Breast epithelium (tissue), 4 donors: ENCODE results near the gene XRRA1. TPM values are rescaled to one million over a fixed set of nuclear protein-coding genes. Genes with fewer than 3 reads are reported as not detected.

Experiments
- DNase-seq, 2 donors: peaks; one replicate each; pipeline ENCODE4 v3.0.0-alpha.2; 2019; ENCODE audit warnings: low spot score in 2 of 2
- H3K27ac ChIP-seq, 2 donors: fragments of 200-600 bp; sonication (generic) in 1 of 2; one replicate each; pipeline ENCODE4 v1.5.1; 2016 to 2019; ENCODE audit warnings: mild to moderate bottlenecking in 1 of 2
- H3K27me3 ChIP-seq, 2 donors: fragments of 200-600 bp; sonication (generic) in 1 of 2; one replicate each; pipeline versions ENCODE4 v1.5.1 to v1.6.0; 2017 to 2019; ENCODE audit warnings: control low read depth in 1 of 2, mild to moderate bottlenecking in 1 of 2
- H3K36me3 ChIP-seq: fragments of 200-600 bp; one replicate; pipeline ENCODE4 v1.5.1; 2019
- H3K4me1 ChIP-seq, 2 donors: fragments of 200-600 bp; sonication (generic); one replicate each; pipeline ENCODE4 v1.5.1; 2016 to 2019; ENCODE audit warnings: control low read depth in 1 of 2
- H3K4me3 ChIP-seq, 3 donors: fragments of 200-600 bp; sonication (generic); 1 replicate in 2 of 3; 2 replicates in 1 of 3; pipeline ENCODE4 v1.5.1; 2016 to 2019; ENCODE audit warnings: mild to moderate bottlenecking in 3 of 3, moderate library complexity in 2 of 3
- H3K9me3 ChIP-seq, 2 donors: fragments of 200-600 bp; sonication (generic) in 1 of 2; one replicate each; pipeline ENCODE4 v1.5.1; 2016 to 2019; ENCODE audit warnings: control low read depth in 1 of 2
- POLR2A ChIP-seq: fragments of 450-650 bp; IDR thresholded peaks from one replicate; pipeline ENCODE4 v1.6.1; 2016; ENCODE audit warnings: antibody characterized with exemption, mild to moderate bottlenecking, moderate library complexity
- POLR2AphosphoS5 ChIP-seq, 3 donors: sonication (generic); formaldehyde crosslinking; IDR thresholded peaks; one replicate each; pipeline ENCODE4 v1.6.1; 2017; ENCODE audit warnings: antibody characterized with exemption in 3 of 3
- intact Hi-C: fragments of 100-400 bp; cut with DNase I; formaldehyde crosslinking; loops from one replicate; pipeline ENCODE4 v1.15.1; 2023; ENCODE audit warnings: low total_unique reads
- total RNA-seq, 3 donors: library from RNA; depleted of rRNA; stranded (reverse); fragments of >200 nt; gene quantifications; one replicate each; pipeline ENCODE4 v1.1.0, GENCODE V29; 2016
- TF ChIP-seq, protein P1 (sequence below), 3 donors: fragments of 450-650 bp; IDR thresholded peaks; one replicate each; pipeline ENCODE4 v1.5.1; 2016 to 2017; ENCODE audit warnings: antibody characterized with exemption in 3 of 3, mild to moderate bottlenecking in 3 of 3, moderate library complexity in 3 of 3

Gene XRRA1
- total RNA-seq, 3 donors from 2014 or later = 18.0 to 33.6 (median 18.4) TPM

DNA sequence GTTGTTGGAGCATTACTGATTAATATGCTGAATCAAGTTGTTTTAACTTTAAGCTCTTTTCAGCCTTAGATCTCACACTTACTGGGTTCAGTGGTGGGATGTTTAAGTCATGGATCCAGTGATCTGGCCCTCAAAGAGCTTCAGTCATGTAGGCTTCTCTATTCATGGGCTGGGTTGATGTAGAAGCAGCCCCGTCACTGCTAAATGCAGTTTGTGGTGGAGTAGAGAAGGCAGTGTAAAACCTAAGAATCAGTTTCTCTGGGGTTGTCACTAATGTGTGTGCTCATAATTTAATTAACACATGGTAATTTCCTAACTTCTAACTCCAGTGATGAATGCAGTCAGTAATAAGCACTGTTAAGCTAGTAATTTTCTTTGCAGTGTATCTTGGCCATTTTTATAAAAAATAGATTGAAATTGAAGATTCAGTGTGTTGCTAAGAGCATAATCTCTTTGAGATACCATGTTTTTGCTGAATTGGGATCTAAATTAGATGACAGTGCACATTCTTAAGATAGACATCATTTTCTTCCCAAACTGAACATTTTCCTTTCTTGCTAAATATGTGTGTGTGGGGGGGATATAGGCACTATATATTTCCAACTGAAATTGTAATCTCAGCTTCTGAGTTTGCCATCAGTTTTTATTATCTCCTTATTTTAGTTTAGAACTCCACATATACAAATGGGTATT is 9.2 kb upstream of the XRRA1 start:
- no peak overlapping the region for H3K4me3 ChIP-seq
- no peak overlapping the region for H3K27ac ChIP-seq
- H3K4me1 ChIP-seq = no peaks in the 10 kb centered on the region
- intact Hi-C loops = no loop called here
- H3K36me3 ChIP-seq = no peaks in the 10 kb centered on the region
- TF ChIP-seq, protein P1, sequence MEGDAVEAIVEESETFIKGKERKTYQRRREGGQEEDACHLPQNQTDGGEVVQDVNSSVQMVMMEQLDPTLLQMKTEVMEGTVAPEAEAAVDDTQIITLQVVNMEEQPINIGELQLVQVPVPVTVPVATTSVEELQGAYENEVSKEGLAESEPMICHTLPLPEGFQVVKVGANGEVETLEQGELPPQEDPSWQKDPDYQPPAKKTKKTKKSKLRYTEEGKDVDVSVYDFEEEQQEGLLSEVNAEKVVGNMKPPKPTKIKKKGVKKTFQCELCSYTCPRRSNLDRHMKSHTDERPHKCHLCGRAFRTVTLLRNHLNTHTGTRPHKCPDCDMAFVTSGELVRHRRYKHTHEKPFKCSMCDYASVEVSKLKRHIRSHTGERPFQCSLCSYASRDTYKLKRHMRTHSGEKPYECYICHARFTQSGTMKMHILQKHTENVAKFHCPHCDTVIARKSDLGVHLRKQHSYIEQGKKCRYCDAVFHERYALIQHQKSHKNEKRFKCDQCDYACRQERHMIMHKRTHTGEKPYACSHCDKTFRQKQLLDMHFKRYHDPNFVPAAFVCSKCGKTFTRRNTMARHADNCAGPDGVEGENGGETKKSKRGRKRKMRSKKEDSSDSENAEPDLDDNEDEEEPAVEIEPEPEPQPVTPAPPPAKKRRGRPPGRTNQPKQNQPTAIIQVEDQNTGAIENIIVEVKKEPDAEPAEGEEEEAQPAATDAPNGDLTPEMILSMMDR (IDR thresholded peaks at IDR 0.05) = no peak
- TF ChIP-seq POLR2A = no peak
- TF ChIP-seq POLR2AphosphoS5 (IDR thresholded peaks at IDR 0.05) = no peak
- no peaks in the 10 kb centered on the region for H3K27me3 ChIP-seq
- no peaks in the 10 kb centered on the region for H3K9me3 ChIP-seq
- no peak for DNase-seq

DNA sequence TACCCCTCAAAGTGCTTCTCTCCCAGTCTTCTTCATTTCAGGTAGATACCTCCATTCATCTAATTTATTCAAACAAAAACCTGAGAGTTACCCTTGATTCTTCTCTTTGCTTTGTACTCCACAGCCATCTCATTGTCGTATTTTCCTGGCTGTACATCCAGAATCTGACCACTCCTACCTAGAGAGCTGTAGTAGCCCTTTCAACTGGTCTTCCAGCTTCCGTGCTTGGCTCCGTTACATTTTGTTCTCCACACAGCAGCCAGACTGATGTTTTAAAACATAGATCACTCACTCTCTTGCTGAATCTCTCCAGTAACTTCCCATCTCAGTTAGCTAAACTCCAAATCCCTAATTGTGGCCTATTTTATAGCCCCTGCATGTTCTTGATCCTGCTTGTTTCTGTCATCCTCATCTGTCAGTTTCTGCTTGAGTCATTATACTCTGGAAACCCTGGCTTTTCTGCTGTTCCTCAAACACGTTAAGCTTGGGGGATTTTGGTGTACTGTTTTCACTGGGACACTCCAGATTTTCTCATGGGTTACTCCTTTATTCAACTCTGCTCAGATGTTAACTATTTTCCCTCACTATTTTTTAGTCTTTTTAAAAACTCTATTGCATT is 7.6 kb upstream of the XRRA1 start:
- no peak for DNase-seq
- Histone ChIP-seq H3K27me3 (no peaks in the 10 kb centered on the region), H3K36me3 (no peaks in the 10 kb centered on the region), H3K4me3 (no peak overlapping the region), H3K9me3 (no peaks in the 10 kb centered on the region), H3K4me1 (no peaks in the 10 kb centered on the region), H3K27ac (no peak overlapping the region)
- TF ChIP-seq POLR2A = no peak
- TF ChIP-seq, protein P1 (IDR thresholded peaks at IDR 0.05) = no peak
- TF ChIP-seq POLR2AphosphoS5 (IDR thresholded peaks at IDR 0.05) = no peak
- intact Hi-C loops = no loop called here

DNA sequence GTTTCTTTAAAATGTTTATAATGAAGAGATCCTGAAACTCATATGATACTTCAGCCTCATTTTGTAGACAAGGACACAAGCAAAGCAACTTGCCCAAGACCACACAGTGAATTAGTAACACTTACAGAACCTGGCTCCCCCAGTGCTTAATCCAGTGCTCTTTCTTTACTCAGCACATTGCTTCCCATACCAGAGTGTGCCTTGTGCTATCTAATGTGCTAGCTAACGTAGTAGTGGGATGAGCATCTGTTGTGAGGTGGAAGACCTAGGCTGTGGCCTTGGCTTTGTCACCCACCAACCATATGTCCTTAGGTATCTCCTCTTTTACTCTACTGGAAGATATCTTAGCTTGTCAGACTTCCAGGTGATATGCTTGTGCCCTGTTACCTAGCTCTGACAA is 5.3 kb upstream of the XRRA1 start:
- Histone ChIP-seq H3K4me3 (no peak overlapping the region), H3K9me3 (no peaks in the 10 kb centered on the region), H3K27me3 (no peaks in the 10 kb centered on the region), H3K27ac (no peak overlapping the region), H3K36me3 (no peaks in the 10 kb centered on the region), H3K4me1 (no peaks in the 10 kb centered on the region)
- TF ChIP-seq, protein P1 (IDR thresholded peaks at IDR 0.05) = no peak
- TF ChIP-seq POLR2AphosphoS5 (IDR thresholded peaks at IDR 0.05) (no peak), POLR2A (no peak)
- intact Hi-C loops = no loop called here
- no peak for DNase-seq

DNA sequence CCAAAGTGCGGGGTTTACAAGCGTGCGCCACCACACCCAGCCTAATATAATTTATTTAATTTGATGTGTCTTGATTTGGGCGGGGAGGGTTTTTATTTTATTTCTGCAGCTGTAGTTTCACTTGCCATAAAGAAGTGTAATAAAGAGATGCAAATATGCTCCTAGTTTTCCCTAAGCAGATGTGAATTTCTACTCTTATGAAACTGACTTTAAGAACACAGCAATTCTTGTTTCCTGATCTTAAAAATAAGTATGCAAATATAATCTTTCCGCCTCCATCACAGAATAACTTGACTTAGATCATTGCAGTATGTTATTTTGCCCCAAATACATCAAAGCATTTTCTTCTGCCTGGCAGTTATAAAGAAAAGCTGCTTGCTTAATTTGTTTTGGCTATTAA is 4.6 kb upstream of the XRRA1 start:
- intact Hi-C loops = no loop called here
- Histone ChIP-seq H3K4me1 (no peaks in the 10 kb centered on the region), H3K9me3 (no peaks in the 10 kb centered on the region), H3K27ac (no peak overlapping the region), H3K27me3 (no peaks in the 10 kb centered on the region), H3K36me3 (no peaks in the 10 kb centered on the region), H3K4me3 (no peak overlapping the region)
- TF ChIP-seq, protein P1 (IDR thresholded peaks at IDR 0.05) = no peak
- no peak for TF ChIP-seq POLR2AphosphoS5 (IDR thresholded peaks at IDR 0.05)
- TF ChIP-seq POLR2A = no peak
- no peak for DNase-seq

DNA sequence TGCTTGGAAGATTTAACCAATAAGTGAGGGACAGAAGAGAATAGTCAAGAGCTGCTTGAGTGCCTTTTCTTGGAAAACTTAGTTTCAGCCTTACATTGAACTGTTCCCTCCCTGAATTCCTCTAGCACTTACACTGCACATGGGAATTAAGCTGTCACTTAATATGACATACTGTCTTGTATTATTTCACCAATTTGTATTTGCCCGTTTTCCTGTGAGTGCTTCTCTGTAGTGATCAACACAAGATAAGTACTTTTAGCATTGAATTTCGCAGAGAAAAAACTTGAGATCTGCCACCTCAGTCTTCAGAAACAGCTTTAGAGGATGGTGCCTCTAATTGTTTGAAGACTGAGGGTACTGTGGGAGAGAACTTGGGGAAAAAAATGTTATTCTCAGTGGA is 3.9 kb upstream of the XRRA1 start:
- Histone ChIP-seq H3K27me3 (no peaks in the 10 kb centered on the region), H3K4me1 (peaks cover 0 to 7% of the 10 kb centered on the region in 2 donors), H3K27ac (no peak overlapping the region), H3K4me3 (no peak overlapping the region), H3K9me3 (no peaks in the 10 kb centered on the region), H3K36me3 (no peaks in the 10 kb centered on the region)
- DNase-seq = no peak
- TF ChIP-seq POLR2A = no peak
- TF ChIP-seq, protein P1 (IDR thresholded peaks at IDR 0.05) = no peak
- intact Hi-C loops = no loop called here
